ENCODE data around the gene SLAIN2.
A peak's percentile ranks its signal among the peaks of the same experiment; 100 is the strongest.
"Not testable (repeated sequence)": the region's sequence is repeated elsewhere in the genome, so short reads cannot be mapped to it uniquely, and the experiment has no call there.

SLAIN2 gene

GRCh38 chr4:48340965-48341775 is at the start of gene SLAIN2:
SLAIN2 (plus strand) TSS chr4:48341529; CDS start chr4:48341740, 211 bp downstream.
- peak; percentile 97 for DNase-seq

- not testable (repeated sequence) for DNase-seq
Observed at GRCh38 chr4:48292218-48292790, 49.0 kb upstream of the SLAIN2 start.

GRCh38 chr4:48295116-48295515 is 46.2 kb upstream of the SLAIN2 start:
- no peak for DNase-seq

GRCh38 chr4:48296365-48296764 is 45.0 kb upstream of the SLAIN2 start:
- DNase-seq = no peak

GRCh38 chr4:48297256-48297846 is 44.0 kb upstream of the SLAIN2 start:
- no peak for DNase-seq

- no peak for DNase-seq
Observed at GRCh38 chr4:48299560-48299959, 41.8 kb upstream of the SLAIN2 start.

GRCh38 chr4:48300004-48300403 is 41.3 kb upstream of the SLAIN2 start:
- DNase-seq = no peak

GRCh38 chr4:48305508-48305907 is 35.8 kb upstream of the SLAIN2 start:
- no peak for DNase-seq

GRCh38 chr4:48307528-48307927 is 33.8 kb upstream of the SLAIN2 start:
- no peak for DNase-seq

GRCh38 chr4:48308901-48309300 is 32.4 kb upstream of the SLAIN2 start:
- no peak for DNase-seq

- no peak for DNase-seq
Observed at GRCh38 chr4:48311896-48312295, 29.4 kb upstream of the SLAIN2 start.

- DNase-seq = not testable (repeated sequence)
Observed at GRCh38 chr4:48314746-48315145, 26.6 kb upstream of the SLAIN2 start.

GRCh38 chr4:48315728-48316630 is 25.4 kb upstream of the SLAIN2 start:
- DNase-seq = no peak

- no peak for DNase-seq
Observed at GRCh38 chr4:48321312-48321711, 20.0 kb upstream of the SLAIN2 start.

- no peak for DNase-seq
Observed at GRCh38 chr4:48322063-48322462, 19.3 kb upstream of the SLAIN2 start.

GRCh38 chr4:48324281-48324680 is 17.0 kb upstream of the SLAIN2 start:
- no peak for DNase-seq

- DNase-seq = no peak
Observed at GRCh38 chr4:48329193-48329592, 12.1 kb upstream of the SLAIN2 start.

- no peak for DNase-seq
Observed at GRCh38 chr4:48329976-48330375, 11.4 kb upstream of the SLAIN2 start.

GRCh38 chr4:48331577-48332330 is 9.6 kb upstream of the SLAIN2 start:
- no peak for DNase-seq

- DNase-seq = no peak
Observed at GRCh38 chr4:48332661-48333060, 8.7 kb upstream of the SLAIN2 start.

- DNase-seq = no peak
Observed at GRCh38 chr4:48333587-48333986, 7.7 kb upstream of the SLAIN2 start.

- DNase-seq = no peak
Observed at GRCh38 chr4:48334236-48334635, 7.1 kb upstream of the SLAIN2 start.

All from activated CD4-positive, alpha-beta T cell treated with anti-CD3 and anti-CD28 coated beads for 1 hour (primary cell).